ENCODE data around the gene POLR1E. TPM values are rescaled to one million over a fixed set of nuclear protein-coding genes. Genes with fewer than 3 reads are reported as not detected.
A peak's percentile ranks its signal among the peaks of the same experiment; 100 is the strongest.

POLR1E gene
- total RNA-seq, 4 donors from 2014 or later: 22.5 to 26.4 (median 25.3) TPM

DNA sequence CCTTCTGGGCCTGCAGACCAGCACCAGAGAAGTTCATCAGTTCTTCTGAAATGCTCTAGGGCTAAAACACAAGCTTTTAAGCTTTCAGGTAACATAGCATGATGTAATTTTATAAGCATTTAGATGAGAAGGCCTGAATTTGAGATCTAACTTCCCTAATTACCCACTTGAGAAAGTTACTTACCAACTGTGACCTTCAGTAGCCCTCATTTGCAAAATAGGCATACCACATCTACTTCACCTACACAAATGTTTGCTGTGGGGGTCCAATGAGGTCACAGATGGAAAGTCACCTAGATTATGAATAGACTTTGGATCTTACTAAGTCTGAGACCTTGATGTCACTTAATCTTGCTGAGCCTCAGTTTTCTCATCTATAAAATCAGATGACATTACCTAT, 53.9 kb downstream of the POLR1E start:
- no peak for DNase-seq (ENCODE audit: low spot score in 2 of 2)
- H3K4me3 ChIP-seq (ENCODE audit: low read depth, poor library complexity, severe bottlenecking): no peak overlapping the region
- TF ChIP-seq, protein P1, sequence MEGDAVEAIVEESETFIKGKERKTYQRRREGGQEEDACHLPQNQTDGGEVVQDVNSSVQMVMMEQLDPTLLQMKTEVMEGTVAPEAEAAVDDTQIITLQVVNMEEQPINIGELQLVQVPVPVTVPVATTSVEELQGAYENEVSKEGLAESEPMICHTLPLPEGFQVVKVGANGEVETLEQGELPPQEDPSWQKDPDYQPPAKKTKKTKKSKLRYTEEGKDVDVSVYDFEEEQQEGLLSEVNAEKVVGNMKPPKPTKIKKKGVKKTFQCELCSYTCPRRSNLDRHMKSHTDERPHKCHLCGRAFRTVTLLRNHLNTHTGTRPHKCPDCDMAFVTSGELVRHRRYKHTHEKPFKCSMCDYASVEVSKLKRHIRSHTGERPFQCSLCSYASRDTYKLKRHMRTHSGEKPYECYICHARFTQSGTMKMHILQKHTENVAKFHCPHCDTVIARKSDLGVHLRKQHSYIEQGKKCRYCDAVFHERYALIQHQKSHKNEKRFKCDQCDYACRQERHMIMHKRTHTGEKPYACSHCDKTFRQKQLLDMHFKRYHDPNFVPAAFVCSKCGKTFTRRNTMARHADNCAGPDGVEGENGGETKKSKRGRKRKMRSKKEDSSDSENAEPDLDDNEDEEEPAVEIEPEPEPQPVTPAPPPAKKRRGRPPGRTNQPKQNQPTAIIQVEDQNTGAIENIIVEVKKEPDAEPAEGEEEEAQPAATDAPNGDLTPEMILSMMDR (IDR thresholded peaks at IDR 0.05): no peak
- TF ChIP-seq POLR2A (IDR thresholded peaks at IDR 0.05): no peak
- intact Hi-C loops (cut with DNase I; ENCODE audit: low total_unique reads): no loop called here

DNA sequence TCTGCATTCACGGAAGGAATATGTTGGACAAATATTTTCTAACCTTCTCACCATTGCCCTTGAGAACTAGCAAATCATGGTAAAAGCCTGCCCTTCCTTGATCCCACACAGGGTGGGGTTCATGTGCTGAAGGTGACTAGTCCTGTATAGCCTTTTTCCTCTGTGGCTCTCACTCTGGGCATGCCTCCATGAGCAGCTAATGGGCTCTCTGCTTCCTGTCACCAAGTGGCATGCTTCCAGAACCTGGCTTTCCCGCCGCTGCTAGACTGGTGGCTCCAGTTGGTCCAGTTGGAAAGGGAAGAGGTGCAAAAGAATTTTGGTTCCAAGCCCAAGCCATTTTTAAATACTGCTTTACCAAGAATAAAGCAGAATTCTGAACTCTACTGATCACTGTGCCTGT, 54.9 kb downstream of the POLR1E start:
- TF ChIP-seq, protein P1 (IDR thresholded peaks at IDR 0.05): no peak
- TF ChIP-seq POLR2A (IDR thresholded peaks at IDR 0.05): no peak
- H3K4me3 ChIP-seq (ENCODE audit: low read depth, poor library complexity, severe bottlenecking): no peak overlapping the region

DNA sequence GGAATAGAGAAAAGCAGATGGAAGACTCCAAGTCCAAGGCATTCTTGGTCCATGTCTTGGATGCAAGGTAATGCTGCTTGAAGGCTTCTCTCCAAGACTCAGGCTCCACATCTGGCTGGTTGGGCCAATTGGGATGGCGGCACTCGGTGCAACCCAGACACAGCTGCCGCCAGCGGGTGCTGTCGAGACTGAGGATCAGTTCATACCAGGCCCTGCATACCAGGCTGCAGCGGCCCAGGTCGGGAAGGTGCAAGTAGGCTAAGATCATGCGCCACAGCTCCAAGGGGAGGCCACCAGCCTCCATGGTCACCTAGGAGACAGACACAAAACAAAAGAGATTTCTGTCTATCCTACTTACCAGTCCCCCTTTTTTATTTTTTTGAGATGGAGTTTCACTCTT, 55.7 kb downstream of the POLR1E start:
- no peak overlapping the region for H3K4me3 ChIP-seq (ENCODE audit: low read depth, poor library complexity, severe bottlenecking)
- no peak for DNase-seq (ENCODE audit: low spot score in 2 of 2)
- intact Hi-C loops (cut with DNase I; ENCODE audit: low total_unique reads): no loop called here
- TF ChIP-seq, protein P1 (IDR thresholded peaks at IDR 0.05): no peak
- TF ChIP-seq POLR2A (IDR thresholded peaks at IDR 0.05): no peak
- WGBS, 2 donors: 97 to 99% methylated on average over 8 of the region's 8 CpGs

More for the DNA sequence above, 54.9 kb downstream of the POLR1E start:
- intact Hi-C loops (cut with DNase I; ENCODE audit: low total_unique reads): no loop called here
- WGBS, 2 donors: 52 to 55% methylated on average over 3 of the region's 3 CpGs
- peak in 1 of 2 donors; percentile 36 for DNase-seq (ENCODE audit: low spot score in 2 of 2)

DNA sequence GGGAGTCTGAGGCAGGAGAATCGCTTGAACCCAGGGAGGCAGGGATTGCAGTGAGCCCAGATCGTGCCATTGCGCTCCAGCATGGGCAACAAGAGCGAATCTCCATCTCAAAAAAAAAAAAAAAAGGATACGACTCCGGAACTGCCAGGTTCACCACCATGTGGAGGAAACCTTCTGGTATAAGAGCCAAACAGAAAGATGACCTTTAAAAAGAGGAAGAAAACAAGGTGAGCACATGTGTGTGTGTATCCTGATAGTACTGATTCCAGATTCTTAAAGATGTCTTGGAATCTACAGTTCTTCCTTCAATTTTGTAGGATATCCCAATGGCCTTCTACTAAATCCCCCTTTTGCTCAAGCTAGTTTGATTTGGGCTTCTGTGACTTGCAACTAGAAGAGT, 56.7 kb downstream of the POLR1E start:
- WGBS, 2 donors: 95 to 97% methylated on average over 6 of the region's 6 CpGs
- no peak overlapping the region for H3K4me3 ChIP-seq (ENCODE audit: low read depth, poor library complexity, severe bottlenecking)
- no peak for DNase-seq (ENCODE audit: low spot score in 2 of 2)
- intact Hi-C loops (cut with DNase I; ENCODE audit: low total_unique reads): no loop called here
- TF ChIP-seq POLR2A (IDR thresholded peaks at IDR 0.05): no peak
- TF ChIP-seq, protein P1 (IDR thresholded peaks at IDR 0.05): no peak

DNA sequence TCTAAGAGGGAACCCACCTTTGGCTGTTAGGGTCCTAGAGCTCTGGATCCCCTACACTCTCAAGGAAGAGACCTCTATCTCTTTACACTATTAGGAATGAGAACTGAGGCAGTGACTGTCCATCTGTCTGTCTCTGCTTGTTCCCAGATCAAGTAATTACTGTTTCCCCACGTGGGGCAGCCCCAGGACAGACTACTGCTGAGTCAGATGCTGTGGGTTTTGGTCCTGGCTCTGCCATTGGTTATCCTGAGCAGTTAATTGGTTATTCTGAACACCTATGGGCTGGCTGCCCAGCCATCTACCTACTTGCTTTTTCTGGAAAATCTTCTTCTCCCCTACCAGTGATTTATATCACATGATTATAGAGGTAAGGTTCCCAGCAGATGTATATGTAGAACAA, 57.1 kb downstream of the POLR1E start:
- no peak for DNase-seq (ENCODE audit: low spot score in 2 of 2)
- TF ChIP-seq POLR2A (IDR thresholded peaks at IDR 0.05): no peak
- TF ChIP-seq, protein P1 (IDR thresholded peaks at IDR 0.05): no peak
- no peak overlapping the region for H3K4me3 ChIP-seq (ENCODE audit: low read depth, poor library complexity, severe bottlenecking)
- 45 to 70% methylated on average over 1 of the region's 1 CpG for WGBS, 2 donors
- intact Hi-C loops (cut with DNase I; ENCODE audit: low total_unique reads): no loop called here

DNA sequence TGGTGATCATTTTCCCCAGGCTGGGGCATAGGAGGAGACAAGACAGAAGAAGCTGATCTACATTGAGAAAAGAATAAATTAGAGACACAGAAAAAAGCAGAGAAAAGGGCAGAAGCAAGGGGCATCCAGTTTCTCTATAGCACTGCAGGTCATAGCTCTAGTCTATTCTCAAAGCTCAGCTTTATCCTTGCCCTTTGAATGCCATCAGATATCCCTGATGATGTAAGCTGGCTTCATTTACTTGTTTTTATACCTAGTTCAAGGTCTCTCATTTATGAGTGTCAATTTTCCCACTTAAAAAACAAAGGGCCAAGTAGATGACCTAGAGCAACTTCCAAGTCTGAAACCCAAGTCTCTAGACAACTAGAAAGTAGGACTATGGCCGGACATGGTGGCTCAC, 57.7 kb downstream of the POLR1E start:
- intact Hi-C loops (cut with DNase I; ENCODE audit: low total_unique reads): no loop called here
- TF ChIP-seq POLR2A (IDR thresholded peaks at IDR 0.05): no peak
- TF ChIP-seq, protein P1 (IDR thresholded peaks at IDR 0.05): no peak
- DNase-seq (ENCODE audit: low spot score in 2 of 2): no peak
- 95 to 100% methylated on average over 1 of the region's 1 CpG for WGBS, 2 donors
- no peak overlapping the region for H3K4me3 ChIP-seq (ENCODE audit: low read depth, poor library complexity, severe bottlenecking)
